Measurements from ENCODE around the gene CCSER1.
"Not testable (repeated sequence)": the region's sequence is repeated elsewhere in the genome, so short reads cannot be mapped to it uniquely, and the experiment has no call there.

Gene CCSER1

DNA sequence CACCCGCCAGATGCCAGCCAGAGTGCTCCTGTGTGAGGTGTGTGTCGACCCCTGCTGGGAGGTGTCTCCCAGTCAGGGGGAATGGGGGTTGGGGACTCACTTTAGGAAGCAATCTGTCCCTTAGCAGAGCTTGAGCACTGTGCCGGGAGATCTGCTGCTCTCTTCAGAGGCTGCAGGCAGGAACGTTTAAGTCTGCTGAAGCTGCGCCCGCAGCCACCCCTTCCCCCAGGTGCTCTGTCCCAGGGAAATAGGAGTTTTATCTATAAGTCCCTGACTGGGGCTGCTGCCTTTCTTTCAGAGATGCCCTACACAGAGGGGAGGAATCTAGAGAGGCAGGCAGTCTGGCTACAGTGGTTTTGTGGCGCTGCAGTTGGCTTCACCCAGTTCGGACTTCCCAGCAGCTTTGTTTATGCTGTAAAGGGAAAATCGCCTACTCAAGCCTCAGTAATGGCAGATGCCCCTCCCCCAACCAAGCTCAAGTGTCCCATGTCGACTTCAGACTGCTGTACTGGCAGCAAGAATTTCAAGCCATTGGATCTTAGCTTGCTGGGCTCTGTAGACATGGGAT lies 80.8 kb downstream of the CCSER1 start:
- no peak for DNase-seq

DNA sequence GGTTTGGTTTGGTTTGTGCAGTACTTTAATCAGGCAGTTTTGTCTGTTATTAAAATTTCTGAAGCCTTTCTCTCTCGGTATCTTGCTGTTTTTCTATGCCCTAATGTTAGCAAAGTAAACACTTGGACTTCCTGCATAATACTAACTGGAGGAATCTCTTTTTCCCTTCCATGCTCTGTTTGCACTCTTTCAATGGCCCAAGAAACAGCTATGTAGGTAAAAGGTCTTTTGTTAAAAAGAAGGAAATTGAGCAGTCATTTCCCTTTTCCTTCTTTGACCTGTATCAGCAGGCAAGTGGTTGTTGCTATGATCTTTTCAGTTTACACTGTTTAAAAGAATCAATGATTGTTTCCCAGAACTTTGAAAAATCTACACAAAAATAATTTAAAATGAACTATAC lies 82.7 kb downstream of the CCSER1 start:
- no peak for DNase-seq

DNA sequence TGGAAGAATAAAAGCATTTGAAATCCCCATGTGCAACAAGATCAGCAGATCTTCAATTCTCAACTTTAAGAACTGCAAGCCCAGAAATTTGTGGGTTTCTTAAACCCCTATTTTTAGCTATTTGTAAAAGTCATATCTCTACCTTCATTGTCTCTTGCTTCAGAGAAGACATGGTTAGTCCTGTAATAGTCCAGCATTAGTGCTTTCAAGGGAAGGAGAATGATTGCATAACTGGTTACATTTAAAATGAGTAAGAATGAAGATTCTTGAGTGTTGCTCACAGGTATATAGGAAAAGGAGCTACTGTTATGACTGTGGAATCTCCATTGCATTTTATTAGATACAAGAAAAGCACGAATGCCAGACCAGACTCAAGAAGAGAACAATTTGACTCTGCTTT lies 84.0 kb downstream of the CCSER1 start:
- no peak for DNase-seq

DNA sequence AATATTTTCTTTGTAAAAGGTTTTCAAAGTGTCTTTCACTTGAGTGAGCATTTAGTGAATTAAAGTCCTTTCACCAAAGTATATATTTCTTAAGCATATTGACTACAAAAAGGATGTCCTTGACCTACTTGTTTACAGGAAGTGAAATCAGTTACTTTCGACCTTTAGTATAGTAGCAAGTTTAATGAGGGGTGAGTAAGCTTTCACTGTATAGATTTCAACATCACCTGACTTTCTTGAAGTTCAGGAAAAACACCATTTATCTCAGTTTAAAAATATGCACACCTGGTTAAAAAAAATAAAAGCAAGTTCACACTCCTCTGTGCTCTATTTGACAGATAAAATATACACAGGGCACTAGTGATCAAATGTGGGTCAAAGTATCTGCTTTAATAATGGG lies 88.1 kb downstream of the CCSER1 start:
- no peak for DNase-seq

DNA sequence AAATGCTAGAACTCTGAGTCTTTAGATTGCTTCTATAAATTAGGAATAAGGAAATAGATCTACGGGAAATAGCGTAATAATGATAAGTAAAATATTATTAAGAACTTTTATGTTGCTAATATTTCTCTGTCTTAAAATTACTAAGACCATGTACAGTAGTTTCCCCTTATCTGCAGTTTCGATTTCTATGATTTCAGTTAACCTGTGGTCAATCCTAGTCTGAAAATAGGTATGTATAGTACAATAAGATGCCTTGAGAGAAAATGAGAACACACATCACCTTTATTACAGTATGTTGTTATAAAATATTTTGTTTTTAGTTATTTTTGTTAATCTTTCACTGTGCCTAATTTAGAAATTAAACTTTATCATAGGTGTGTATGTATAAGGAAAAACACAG lies 92.6 kb downstream of the CCSER1 start:
- DNase-seq: no peak

DNA sequence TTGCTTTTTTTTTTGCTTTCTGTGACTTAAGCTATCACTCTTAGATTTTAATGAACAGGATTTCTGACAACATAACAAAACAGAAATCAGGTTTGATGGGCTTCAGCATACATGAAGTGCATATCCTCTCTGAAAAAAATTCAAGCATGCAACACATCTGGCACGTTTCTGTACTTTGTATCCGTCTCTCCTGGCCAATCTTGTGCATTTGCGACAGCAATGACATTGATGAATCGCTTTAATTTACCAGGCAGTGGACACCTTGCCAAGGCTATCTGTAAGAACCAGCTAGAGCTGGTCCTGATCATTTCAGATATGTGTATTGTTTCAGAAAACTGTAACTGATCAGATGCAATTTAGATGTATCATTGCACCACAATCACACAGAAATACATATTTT lies 93.3 kb downstream of the CCSER1 start:
- DNase-seq: no peak

DNA sequence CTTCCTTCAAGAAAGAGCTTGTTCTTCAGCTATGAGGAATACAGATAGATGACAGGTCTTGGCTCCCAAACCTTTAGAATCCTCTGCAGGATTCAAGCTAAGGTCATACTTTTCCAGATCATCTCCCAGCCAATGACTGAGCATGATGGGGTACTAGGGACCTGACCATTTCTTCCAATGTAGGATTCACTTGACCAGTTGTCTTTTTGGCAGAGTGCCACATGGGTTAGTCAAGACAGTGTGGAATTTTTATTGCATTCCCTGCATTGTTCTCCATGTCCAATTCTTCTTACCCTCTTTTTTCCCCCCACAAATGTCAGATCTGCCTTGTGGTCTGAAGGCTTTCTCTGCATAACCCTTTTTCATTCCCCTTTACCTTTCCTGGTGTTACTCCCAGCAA lies 99.5 kb downstream of the CCSER1 start:
- no peak for DNase-seq

DNA sequence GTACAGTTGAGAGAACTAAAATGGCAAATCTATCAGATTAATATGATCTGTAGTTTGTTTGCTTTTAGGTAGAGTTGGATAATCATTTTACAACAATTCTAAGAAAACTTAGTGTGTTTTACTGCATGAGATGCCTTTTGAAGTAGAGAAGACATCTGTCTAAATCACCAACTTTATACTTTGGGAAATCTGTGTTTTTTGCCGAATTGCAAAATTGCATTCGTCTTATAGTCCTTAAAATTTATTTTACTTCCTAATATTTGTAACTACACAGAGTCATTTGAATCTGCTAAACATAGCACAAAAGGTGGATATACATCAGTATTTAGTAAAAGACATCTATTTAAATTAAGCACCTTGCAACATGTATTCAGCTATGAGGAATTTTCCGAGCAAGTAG lies 100.0 kb downstream of the CCSER1 start:
- no peak for DNase-seq

DNA sequence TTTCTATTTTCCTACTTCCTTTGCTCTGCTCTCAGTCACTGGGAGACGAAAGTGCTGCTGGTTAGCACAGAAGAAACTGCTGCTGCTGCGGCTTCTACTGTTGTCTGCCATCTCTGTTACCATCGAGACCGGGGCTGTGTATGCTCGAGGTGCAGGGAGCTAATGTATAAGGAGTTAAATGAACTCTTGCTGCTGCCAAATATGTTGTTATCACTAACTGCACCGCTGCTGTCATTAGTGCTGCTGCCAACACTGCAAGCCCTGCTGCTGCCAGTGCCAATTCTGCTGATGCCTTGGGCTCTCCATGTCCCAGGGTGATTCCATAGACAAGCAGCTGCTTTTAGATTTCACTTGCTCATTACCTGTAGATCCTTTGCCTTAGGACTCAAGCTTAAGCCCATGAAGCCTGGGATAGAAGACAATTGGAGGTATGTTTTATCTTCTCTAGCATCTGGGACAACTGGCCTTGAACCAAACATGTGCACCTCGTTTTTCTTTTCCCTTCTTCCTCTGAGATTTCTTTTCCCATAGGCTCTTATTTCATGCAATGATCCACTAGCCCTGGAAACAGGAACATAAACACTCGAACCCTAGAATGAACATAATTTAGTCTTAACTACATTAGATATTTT lies 107.8 kb downstream of the CCSER1 start:
- DNase-seq: no peak

DNA sequence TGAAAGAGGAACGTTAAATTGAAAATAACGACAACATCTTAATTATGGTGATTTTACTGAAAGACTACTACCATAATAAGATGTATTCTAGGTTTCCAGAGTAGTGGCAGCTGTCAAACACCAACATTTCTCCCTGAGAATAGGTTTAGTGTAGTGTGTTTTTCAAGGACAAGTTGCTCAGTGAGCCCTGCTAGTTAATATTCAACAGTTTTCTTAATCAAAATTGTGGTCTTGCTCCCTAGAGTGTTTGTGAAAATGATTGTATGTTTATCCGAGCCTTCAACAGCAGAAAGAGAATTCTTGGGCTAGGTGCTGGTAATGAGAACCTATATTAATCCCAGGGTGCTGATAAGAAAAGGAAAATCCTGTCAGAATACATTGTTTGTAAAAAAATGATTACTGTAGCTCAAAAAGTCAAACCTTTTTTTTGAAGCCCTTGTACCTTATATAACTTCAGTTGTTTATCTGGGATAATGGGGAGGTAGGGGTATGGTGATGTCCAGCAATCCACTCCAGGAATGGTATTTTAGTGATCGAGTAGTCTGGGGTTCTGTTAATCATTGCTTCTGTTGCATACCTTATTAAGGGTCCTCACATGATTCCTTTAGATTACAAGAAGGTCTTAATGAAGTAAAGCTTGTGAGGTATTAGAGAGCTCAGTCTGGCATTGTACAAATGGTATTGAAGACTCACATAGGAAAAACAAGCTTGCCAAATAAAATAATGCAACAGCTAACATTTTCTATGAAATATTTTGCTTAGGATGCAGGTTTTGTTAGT lies 110.7 kb downstream of the CCSER1 start:
- no peak for DNase-seq

DNA sequence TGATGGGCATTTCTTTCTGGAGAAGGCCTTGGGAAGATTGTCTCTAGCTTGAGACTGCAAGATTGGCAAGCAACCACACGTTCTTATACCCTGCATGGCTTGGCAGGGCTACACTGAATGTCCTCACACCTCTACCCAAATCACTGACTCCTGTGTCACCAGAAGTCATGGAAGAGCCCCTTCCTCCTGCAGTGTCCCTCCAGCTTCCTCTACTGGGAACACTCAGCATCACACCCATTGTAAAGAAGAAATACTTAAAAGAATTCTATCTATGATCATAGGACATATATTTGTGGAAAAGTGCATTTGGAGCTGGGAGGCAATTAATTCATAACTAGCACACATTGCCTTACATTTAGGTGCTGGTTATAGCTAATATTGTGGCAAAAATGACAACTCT lies 113.1 kb downstream of the CCSER1 start:
- DNase-seq: no peak

DNA sequence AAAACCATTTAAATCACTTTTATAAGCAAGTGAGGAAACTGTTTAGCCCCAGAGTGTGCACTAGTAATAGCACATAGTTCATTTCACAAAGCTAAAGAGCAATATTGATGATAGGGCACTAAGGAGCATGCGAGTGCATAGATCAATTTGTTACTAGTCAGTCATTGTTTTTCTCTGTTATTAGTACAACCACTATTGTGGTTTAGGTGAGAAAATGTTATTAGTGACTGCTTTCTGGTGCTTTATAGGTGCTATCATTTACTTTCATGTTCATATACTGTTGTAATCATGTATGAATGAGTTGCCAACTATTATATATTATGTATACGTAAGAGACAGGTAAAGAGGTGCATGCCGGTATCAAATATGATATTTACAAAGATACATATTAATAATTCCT lies 113.8 kb downstream of the CCSER1 start:
- no peak for DNase-seq

DNA sequence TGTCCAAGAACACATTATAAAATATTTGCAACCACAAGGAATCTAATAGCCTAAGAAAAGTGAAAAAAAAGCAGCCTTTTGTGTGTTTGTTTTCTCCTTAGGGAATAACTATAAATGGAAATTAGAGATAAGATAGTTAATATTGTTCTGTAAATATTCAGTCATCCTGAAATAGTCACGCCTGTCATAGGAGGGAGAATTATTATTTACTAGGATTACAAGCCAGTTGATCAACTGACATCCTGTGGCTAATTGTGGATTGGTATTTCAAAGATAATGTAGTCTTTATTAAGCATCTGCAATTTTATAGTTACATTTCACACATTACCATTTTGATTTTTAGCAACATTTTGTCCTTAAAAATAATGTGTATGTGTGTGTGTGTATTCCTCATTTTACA lies 118.6 kb downstream of the CCSER1 start:
- DNase-seq: no peak

DNA sequence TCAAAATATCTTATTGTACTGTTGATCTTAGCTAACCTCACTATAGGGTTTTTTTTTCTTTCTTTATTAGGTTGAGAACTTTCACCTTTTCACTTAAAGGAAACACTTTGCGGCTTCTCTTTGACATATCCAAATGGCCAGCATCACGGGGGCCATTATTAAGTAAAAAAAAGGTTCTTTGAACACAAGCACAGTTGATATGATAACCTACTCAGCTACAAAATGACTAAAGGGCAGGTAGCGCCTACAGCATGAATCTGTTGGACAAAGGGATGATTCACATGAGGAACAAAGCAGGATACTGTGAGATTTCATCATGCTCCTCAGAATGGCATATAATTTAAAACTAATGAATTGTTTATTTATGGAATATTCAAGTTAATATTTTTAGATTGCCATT lies 119.6 kb downstream of the CCSER1 start:
- no peak for DNase-seq

DNA sequence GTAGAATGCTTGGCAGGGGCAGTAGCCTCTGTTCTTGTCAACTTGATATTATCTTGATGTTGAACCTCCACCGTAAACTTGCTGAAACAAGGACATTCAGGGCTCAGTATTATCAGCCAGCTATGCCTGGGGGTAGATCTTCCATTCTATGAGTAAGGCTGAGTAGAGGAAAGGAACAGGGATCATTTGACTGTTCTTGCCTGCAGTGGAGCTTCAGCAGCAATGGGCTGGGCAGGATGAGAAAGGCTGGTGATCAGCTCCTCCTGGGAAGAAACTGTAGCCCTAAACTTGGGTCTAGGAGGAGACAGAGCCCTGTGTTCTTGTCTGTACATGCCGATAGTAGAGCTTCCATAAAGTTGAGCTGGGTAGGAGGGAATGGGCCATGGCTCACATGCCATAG lies 127.2 kb downstream of the CCSER1 start:
- DNase-seq: no peak

DNA sequence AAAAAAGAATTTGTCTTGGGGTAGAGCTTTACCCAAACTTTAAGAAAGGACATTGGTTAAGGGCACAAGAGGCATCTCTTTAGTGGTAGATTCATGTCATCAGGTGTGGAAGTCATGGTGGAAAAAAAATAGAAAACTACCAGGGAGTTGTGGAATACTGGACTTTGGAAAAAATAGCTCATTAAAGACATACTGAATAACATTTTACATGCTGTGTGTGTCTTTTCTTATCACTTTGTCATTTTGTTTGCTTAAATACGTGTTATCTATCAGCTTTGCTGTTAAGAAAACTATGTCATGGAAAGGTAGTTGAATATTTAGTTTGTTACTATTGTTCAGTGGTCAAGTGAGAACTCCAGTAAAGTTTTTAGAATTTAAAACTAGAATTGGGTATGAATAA lies 147.0 kb downstream of the CCSER1 start:
- DNase-seq: no peak

DNA sequence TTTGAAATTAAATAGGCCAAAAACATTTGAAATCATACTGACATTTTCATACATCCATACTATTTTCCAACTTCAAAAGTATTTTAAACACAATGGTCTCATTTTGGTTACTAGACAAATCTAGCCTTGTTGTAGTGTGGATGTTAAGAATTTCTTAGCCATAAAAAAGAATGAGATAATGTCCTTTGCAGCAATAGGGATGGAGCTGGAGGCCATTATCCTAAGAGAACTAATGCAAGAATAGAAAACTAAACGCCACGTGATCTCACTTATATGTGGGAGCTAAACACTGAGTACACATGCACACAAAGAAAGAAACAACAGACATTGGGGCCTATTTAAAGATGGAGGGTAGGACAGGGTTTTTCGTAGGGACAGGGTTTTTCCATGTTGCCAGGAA lies 153.8 kb downstream of the CCSER1 start:
- DNase-seq: no peak

DNA sequence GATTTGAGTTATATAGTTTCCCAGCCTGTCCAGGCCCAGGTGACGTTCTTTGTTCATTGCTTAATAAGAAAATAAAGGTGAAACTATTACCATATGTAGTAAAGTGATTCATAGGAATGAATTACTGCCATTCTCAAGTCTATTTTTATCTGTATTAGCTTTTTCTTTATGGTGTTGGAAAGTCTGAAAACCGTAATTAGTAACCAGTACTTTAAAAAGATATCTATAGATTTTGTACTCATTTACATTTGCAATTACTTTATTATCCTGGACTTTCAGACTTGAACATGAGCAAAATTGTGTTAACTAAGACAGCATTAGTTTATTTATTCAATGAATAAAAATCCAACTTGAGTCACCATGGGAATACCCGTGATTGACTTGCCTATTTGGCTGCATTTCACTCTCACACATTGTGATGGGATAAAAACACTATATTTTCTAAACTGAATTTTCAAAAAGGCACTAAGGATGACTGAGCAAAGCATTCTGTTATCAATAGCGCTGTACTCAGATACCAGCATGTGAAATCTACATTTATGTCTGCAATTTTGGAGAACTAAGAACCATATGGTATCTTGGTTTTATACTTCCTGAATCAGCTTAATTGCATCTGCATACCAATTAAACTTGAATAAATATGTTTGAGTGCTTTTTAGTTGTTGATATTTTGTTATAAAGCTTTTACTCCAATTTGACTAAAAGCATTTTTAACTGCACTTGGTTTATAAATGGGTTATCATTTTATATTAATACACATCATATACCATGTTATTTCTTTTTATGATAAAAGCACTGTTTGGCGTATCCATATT lies 154.6 kb downstream of the CCSER1 start:
- DNase-seq: no peak

DNA sequence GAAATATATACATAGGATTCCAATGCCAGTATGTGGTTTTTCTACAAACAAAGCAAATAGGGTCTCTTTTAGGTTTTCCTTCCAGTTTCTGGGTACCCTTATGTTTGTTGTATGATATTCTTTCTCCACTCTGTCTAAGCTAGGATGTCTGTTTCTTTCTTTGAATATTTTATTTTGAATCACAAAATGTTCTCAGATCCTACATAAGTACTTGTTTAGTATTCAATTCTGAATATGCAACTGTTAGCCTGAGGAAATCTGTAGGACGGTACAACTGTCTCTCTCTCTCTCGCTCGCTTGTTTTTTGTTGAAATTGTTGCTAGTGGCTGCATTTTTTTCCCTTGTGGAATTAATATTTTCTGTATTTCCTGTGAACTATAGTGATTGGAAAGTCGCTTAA lies 163.2 kb downstream of the CCSER1 start:
- no peak for DNase-seq

DNA sequence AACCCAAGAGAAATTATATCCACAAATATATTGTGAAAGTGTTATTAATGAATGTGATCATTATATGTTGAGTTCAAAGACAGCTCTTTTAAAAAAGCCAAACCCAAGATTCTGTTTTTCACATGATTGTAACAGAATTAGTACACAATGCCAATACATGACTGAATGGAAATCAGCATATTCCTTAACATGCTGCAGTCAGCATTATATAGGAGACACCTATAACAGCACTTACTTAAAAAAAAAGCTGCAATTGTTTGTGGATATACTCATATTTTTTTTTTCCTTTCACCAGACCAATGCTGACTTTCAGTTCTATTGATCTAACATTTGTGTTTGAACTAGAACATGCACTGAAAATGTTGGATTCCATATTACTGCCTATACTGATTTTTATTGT lies 165.2 kb downstream of the CCSER1 start:
- no peak for DNase-seq

DNA sequence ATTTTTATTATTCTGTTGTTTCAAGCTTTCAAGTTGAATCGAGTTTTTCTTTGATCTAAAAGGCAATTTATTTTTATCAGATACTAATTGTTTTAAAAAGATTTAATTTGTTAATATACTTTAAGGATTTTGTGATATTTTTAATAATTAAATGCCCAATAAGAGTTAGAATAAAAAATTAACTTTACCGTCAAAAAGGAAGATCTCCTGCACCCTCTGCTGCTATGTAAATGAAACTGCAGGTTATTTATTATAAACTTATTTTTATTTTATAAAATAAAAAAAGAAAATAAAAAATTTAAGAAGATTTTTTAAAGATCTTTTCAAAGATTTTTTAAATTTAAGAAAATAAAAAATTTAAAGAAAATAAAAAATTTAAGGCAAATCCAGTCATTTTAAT lies 166.1 kb downstream of the CCSER1 start:
- DNase-seq: no peak

DNA sequence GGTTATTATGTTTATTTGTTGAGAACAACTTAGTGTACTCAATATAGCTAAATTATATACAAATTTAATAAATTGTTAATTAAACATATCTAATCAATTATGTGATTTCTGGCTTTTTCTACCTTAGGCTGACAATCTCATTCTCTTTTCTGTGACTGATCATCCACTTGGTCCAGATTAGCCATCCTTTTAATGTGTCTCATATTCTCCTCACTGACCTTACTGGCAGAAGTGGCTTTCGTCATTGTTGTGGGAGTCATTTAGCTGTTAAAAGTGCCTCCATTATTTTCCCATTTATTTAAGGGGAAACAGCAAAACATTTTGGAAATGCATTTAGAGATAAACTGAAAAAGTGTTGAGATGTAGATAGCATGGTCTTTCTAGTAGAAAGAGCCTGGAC lies 172.2 kb downstream of the CCSER1 start:
- no peak for DNase-seq

DNA sequence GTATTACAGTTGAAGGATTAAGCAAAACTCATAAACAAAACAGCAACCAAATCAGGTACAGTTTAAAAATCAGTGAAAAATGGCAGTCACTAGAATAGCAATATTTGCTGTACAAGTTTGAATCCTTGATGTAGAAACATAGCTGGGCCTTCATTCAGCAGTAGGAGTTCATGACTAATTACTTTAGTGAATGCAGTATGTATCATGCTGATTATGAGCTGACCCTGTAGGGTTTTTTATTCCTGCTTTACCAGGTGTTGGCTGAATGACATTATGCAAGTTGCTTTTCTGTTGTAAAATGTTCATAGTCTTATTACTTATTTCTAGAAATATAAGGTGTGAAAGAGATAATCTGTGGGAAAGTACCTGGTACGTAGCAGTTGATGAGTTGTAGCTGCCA lies 179.6 kb downstream of the CCSER1 start:
- no peak for DNase-seq

DNA sequence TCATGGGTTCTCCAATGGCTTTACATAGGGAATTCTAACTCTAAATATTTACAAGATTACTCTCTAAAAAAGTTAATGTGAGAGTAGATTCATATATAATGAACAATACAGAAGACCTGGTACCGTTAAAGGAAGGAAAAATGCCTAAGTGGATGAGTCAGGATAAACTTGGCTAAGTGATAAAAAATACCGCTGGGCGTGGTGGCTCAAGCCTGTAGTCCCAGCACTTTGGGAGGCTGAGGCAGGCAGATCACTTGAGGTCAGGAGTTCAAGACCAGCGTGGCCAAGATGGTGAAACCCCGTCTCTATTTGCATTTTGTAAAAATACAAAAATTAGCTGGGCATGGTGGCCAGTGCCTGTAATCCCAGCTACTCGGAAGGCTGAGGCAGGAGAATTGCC lies 189.9 kb downstream of the CCSER1 start:
- DNase-seq: not testable (repeated sequence)

Measured in NCI-H524 treated with DMSO at 0.1 percent for 48 hours (cell line).